ENCODE measurements around the gene GSDMA.

DNA sequence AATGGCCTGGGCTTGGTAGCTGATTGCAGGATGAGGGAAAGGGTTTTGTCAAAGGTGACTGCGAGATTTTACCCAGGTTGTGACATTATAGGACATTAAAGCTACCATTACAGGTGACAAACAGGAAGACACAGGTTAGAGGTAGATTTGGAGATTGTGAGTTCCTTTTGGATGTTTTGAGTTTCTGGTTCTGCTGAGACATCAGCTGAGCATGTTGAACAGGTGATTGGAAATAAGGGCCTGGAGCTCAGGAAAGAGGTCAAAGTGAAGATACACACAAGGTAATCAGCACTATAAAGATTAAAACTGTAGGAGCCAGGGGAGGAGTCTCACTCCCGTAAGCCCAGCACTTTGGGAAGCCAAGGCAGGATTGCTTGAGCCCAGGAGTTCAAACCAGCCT, 6.0 kb downstream of the GSDMA start:
- TF ChIP-seq POLR2A (IDR thresholded peaks at IDR 0.05), result no peak
- TF ChIP-seq, protein P1, sequence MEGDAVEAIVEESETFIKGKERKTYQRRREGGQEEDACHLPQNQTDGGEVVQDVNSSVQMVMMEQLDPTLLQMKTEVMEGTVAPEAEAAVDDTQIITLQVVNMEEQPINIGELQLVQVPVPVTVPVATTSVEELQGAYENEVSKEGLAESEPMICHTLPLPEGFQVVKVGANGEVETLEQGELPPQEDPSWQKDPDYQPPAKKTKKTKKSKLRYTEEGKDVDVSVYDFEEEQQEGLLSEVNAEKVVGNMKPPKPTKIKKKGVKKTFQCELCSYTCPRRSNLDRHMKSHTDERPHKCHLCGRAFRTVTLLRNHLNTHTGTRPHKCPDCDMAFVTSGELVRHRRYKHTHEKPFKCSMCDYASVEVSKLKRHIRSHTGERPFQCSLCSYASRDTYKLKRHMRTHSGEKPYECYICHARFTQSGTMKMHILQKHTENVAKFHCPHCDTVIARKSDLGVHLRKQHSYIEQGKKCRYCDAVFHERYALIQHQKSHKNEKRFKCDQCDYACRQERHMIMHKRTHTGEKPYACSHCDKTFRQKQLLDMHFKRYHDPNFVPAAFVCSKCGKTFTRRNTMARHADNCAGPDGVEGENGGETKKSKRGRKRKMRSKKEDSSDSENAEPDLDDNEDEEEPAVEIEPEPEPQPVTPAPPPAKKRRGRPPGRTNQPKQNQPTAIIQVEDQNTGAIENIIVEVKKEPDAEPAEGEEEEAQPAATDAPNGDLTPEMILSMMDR (IDR thresholded peaks at IDR 0.05), result no peak
